Activated CD4-positive, CD25-positive, alpha-beta regulatory T cell treated with anti-CD3 and anti-CD28 coated beads, Interleukin-2, amount 50 U/mL, for 24 hours (primary cell): ENCODE measurements around the gene EMP2.
A peak's percentile ranks its signal among the peaks of the same experiment; 100 is the strongest.
"Not testable (repeated sequence)": the region's sequence is repeated elsewhere in the genome, so short reads cannot be mapped to it uniquely, and the experiment has no call there.

ENCODE experiments used
- ATAC-seq, 2 donors: fragments of 150-1000 bp; cut with Tn5 transposase; one replicate each; pipeline ENCODE4 v1.10.0; 2021; ENCODE audit warnings: mild to moderate bottlenecking in 1 of 2, moderate library complexity in 1 of 2

EMP2 gene

DNA sequence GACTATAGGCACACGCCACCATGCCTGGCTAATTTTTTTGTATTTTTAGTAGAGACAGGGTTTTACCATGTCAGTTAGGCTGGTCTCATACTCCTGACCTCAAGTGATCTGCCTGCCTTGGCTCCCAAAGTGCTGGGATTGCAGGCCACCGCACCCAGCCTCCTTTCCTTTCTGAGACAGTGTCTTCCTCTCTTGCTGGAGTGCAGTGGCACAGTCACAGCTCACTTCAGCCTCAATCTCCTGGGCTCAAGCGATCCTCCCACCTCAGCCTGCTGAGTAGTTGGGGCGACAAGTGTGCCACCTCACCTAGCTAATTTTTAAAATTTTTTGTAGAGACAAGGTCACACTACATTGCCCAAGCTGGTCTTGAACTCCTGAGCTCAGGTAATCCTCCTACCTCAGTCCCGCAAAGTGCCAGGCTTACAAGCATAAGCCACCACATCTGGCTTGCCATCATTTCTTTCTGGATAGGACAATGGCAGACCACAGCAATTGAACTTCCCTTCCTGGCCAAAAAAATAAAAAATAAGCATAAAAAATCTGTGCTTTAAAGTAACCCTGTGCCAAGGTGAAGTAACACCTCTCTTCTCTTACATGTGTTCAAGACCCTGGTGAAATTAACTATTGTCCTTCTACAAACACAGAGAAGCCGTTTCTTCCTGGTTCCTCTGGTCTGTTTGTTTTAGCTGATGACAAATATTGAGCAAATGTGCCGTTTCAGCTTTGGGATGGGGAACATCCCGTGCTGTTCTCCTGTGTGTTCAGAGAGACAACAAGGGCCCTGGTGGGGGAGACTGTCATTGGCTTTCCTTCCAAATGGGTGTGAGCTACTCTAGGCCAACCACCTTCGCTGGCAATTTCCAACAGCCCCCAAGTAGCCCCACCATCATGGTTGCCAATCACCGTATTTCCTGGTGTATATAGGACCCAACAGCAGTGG, 60.2 kb downstream of the EMP2 start:
- ATAC-seq = no peak

DNA sequence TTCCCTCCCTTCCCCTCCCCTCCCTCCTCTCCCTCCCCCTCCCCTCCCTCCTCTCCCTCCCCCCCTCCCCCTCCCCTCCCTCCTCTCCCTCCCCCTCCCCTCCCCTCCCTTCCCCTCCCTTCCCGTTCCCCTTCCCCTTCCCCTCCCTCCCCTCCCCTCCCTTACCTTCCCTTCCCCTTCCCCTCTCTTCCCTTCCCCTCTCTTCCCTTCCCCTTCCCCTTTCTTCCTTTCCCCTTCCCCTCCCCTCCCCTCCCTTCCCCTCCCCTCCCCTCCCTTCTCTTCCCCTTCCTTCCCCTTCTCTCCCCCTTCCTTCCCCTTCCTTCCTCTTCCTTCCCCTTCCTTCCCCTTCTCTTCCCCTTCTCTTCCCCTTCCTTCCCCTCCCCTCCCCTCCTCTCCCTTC, 61.1 kb downstream of the EMP2 start:
- no peak for ATAC-seq

DNA sequence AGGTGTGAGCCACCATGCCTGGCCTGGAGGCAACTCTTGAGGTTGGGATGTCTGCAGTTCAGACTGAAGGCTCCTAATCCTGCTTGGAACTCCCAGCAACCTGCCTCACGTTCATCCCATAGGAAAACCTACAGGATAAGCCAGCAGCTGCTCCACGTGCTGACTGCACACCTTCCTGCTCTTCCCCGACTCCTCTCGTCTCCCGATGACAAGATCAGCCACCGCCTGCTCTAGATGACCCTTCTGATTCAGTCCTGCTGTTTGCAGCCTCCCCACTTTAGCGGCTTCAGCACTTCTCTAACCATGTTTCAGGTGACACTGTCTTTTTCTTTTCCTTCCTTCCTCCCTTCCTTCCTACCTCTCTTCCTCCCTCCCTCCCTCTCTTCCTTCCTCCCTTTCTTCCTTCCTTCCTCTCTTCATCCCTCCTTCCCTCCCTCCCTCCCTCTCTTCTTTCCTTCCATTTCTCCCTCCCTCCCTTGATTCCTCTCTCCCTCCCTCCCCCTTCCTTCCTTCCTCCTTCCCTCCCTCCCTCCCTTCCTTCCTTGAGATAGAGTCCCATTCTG, 61.8 kb downstream of the EMP2 start:
- ATAC-seq = no peak

DNA sequence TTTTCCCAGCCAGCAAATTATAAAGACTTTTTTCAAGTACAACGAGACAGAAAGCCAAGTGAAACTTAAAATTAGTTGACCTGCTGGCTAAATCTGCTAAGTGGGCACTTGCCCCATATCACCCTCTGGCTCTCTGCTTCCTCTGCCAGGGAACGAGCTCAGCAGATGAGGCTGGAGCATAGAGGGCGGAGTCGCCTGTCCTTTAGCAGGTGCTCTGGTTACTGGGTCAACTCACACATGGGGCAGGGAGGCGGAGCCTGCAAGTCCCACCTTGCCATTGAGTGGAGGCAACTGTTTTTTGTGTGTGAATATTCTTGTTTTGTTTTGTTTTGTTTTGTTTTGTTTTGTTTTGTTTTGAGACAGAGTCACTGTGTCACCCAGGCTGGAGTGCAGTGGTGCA, 62.5 kb downstream of the EMP2 start:
- no peak for ATAC-seq

DNA sequence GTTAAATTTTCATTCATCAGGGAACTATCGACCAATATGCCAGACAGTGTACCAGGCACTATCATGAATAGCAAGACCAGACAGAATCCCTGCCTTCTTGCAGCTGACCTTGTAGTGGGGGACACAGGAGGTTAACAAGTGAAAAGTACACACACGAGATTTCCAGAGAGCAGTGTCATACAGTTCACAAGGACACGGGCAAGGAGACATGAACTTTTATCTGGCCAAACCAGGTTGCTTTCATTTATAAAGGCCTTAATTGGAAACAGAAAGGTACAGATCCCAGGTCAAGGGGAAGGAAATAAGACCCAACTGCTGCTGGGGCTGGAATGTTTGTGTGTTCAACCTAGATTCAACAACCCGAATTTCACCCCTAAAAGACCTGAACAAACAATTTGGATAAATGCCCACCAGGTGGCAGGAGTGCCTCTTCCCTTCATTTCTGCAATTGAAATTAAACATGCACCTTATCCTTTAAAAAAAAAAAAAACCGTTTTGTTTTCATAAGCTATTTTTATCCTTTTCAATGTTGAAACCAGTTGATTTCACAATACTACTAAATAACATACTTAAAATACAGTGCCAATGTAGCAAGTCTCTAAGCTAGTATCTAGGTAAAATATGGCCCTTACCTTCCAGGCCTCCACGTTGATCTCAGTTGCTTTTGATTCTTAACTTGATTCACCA, 65.9 kb downstream of the EMP2 start:
- ATAC-seq = no peak

DNA sequence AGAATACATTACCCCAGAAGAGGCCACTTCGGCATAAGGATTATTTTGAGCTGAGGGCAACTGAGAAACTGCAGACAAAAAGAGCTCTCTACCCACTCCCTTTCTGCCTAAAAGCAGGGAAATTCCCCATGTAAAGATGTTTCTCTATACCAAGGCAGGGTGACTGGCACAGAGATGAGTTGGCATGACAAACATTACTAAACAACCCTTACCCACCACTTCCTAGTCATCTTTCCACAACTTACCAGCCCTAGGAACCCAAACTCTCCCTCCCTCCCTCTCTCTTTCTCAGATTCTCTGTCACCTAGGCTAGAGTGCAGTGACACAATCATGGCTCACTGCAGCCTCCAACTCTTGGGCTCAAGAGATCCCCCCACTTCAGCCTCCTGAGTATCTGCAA, 68.6 kb downstream of the EMP2 start:
- peak; percentile 81 to 82 for ATAC-seq

DNA sequence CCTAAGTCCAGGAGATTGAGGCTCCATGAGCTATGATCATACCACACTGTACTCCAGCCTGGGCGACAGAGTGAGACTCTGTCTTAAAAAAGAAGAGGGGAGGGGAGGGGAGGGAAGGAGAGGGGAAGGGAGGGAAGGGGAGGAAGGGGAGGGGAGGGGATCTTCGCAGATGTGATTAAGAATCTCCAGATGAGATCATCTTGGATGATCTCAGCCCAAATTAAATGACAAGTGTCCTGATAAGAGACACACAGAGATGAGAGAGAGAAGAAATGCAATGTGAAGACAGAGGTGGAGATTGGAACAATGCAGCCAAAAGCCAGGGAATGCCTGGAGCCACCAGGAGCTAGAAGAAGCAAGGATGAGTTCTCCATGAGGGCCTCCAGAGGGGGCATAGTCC, 70.1 kb downstream of the EMP2 start:
- no peak for ATAC-seq

DNA sequence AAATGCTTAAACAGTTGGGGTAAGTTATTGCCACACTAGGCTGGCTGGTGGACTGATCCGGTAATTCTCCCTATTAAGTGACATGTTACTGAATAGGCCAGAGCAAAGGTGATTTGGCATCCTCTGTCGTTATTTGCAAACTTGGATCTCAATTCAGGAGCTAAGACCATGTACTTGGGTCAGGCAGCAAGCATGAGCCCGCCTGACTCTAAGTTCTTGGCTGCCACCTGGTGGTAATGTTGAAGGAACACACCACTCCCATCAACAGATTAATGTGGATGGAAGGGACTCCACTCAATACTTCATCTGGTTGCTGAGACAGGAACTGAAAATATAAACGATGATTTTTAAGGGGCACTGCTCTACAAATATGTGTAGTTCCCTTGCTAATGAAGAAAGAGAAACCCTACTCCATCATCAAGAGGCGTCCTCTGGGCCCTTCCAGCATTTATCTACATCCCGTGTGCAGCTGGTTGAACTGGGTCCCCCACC, 70.8 kb downstream of the EMP2 start:
- ATAC-seq = peak; percentile 70 to 78

DNA sequence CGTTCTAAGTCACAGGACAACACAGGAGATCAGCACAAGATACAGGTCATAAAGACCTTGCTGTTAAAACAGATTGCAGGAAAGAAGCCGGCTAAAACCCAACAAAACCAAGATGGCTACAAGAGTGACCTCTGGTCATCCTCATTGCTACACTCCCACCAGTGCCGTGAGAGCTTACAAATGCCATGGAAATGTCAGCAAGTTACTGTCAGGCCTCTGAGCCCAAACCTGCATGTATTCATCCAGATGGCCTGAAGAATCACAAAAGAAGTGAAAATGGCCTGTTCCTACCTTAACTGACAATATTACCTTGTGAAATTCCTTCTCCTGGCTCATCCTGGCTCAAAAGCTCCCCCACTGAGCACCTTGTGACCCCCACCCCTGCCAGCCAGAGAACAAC, 75.1 kb downstream of the EMP2 start:
- ATAC-seq = not testable (repeated sequence)

DNA sequence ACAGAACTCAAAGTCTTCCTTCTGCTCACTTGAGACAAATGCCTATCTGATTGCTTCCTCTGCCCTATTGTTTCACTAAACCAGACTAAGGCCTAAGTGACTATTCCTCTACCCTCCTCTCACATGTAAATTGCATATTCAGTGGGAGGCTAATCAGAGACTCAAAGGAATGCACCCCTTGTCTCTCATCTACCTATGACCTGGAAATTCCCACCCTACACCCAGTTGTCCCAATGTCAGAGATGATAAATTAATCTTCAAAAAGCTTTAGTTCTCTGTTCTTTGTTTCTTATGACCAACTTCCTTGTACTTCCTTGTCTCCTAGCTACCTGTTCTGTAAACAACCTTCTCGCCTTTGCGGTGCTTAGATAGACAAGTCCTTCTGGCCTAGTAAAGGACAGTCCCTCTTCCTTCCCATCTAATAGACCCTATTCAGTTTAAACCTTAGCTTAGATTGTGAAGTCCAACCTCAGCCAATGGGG, 76.0 kb downstream of the EMP2 start:
- no peak for ATAC-seq

DNA sequence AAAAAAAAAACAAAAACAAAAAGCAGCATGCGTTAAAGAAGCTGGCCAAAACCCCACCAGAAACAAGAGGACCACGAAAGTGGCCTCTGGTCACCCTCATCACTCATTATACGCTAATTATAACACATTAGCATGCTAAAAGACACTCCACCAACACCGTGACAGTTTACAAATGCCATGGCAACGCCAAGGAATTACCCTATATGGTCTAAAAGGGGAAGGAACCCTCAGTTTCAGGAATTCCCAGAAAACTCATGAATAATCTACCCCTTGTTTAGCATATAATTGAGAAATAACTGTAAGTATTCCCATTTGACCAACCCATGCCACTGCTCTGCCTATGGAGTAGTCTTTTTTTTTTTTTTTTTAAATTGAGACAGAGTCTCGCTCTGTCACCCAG, 77.6 kb downstream of the EMP2 start:
- no peak for ATAC-seq

DNA sequence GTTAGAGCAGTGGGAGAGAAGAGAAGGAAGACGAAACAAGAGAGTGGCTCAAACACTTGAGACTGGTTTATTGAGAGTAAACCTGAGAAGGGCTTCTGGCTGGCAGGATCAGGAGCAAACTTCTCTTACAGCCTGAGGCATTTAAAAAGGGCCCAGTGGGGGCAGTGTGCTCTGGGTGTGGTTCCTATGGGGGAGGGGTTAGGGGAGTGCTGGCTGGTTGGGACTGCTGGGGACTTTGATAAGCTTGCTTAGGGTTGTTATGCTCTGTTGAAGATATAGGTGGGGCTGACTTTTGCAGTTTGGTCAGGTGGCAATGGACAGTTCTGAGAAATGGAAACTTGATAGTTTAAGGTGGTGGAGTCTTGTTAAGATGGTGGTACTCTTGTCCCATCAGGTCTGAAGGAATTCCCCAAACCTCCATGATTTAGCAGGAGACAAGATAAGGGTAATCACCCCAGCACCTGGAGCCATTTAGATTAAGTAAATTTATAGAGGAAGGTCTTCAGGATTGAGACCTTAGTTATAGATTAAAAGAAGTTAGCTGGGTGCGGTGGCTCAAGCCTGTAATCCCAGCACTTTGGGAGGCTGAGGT, 79.3 kb downstream of the EMP2 start:
- peak in 1 of 2 donors; percentile 36 for ATAC-seq

DNA sequence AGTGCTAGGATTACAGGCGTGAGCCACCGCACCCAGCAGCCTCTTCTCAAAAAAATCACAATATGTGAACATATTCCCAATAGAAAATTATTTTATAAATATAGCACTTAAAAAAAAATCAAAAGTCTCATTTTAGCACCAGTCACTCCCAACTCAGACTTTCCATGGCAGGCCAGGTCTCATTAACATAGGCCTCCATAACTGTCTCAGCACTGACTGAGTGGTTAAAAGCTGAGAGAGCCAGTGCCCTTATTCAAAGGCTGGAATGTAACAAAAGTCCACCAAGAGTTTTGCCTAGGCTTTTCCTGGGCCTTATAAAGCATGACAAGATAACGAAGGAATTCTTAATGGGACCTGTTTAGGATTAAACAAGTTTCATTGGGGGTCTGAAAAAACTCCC, 79.8 kb downstream of the EMP2 start:
- no peak for ATAC-seq

DNA sequence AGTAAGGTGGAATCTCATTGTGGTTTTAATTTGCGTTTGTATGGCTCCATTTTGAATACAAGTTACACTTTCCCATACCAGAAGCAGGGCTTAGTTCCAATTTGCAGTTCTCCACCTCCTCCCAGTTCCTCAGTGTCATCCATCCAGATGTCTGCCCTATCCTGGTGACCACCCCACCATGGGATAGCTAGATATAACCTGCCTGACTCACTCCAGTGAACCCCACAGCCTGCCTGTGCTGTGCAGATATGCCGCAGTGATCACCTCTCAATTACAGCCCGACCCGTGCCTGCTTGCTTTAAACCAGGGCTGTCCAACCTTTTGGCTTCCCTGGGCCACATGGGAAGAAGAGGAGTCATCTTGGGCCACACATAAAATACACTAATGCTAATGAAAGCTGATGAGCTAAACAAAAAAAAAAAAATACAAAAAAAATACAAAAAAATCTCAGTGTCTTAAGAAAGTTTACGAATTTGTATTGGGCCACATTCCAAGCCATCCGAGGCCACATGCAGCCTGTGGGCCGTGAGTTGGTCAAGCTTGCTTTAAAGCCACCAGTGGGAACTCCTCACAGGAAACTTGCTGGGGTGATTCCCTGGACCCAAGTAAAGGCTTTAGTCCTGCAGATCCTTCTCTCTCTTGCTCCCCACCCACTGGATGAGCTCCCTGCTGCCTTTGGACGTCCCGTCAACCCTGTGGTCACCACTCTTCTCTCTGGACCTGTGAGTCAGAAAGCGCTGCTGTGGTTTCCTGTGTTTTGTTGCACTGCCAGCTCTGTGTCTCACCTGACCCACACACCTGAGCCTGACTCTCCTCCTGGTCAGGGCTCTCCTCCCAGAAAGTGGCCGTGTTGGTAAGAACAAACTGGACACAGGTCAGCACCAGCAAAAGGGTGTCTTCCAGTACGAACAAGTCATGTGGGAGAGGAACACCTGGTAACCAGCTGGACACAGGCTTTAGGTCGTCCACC, 83.0 kb downstream of the EMP2 start:
- no peak for ATAC-seq

DNA sequence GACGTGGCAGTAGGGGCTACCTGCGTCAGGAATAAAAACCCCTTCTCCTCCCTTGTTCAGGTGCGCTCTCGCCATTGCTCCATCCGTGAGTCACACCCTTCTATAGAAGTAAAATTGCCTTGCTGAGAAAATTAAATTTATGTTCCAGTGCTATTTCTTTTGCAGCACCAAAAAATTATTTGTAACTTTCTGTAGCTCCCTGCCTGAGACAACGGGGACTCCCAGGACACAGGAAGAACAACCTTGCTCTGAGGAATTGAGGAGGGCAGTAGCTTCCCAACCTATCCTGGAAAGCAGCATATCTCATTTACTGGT, 85.4 kb downstream of the EMP2 start:
- no peak for ATAC-seq

DNA sequence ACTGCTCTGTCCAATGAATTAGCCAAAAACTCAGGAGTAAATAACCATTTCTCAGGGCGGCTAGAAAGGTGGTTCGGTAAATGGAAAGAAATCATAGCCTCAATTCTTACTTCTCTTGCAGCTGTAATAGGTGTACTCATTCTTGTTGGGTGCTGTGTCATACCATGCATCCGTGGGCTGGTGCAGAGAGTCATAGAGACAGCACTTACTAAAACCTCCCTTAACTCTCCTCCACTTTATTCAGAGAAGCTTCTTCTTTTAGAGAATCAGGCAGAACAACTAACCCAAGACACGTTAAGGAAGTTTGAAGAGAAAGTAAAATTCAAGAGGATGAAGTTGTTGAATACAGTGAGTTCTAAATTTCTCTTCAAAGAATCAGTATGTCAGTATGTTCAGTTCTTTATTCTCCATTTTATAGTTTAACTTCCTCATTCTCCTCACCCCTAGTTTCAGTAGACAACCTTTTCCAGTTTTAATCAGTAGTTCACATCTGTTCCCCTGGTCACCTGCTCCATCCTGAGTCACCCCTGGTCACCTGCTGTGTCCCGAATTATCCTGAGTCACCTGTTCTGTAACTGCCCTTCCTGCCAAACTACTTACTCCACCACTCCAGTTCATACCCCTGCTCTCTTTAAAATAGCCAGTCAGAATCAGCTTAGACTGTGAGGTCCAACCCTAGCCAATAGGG, 85.9 kb downstream of the EMP2 start:
- no peak for ATAC-seq

DNA sequence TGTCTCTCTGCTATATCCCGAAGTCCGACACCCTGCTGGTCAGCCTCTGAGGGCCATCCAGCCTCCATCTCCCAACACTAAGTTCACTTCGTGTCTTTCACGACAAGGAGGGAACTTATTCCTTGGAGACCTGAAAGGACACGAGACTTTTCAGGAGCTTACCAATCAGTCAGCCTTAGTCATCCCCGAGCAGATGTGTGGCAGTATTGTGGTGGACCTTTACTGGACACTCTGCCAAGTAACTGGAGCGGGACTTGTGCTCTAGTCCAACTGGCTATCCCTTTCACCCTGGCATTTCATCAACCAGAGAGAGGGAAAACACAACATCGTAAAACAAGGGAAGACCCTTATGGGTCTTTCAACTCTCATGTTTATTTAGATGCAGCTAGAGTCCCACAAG, 87.1 kb downstream of the EMP2 start:
- ATAC-seq = no peak

DNA sequence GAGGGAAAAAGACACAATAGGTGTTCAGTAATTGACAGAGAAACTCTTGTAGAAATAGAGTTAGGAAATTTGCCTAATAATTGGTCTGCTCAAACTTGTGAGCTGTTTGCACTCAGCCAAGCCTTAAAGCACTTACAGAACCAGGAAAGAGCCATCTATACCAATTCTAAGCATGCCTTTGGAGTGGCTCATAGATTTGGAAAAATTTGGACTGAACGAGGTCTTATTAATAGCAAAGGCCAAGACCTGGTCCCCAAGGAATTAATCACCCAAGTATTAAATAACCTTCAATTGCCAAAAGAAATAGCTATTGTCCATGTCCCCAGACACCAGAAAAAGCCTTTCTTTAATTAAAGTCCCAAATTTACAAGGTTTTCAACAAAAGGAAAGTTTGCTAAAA, 90.3 kb downstream of the EMP2 start:
- no peak for ATAC-seq

DNA sequence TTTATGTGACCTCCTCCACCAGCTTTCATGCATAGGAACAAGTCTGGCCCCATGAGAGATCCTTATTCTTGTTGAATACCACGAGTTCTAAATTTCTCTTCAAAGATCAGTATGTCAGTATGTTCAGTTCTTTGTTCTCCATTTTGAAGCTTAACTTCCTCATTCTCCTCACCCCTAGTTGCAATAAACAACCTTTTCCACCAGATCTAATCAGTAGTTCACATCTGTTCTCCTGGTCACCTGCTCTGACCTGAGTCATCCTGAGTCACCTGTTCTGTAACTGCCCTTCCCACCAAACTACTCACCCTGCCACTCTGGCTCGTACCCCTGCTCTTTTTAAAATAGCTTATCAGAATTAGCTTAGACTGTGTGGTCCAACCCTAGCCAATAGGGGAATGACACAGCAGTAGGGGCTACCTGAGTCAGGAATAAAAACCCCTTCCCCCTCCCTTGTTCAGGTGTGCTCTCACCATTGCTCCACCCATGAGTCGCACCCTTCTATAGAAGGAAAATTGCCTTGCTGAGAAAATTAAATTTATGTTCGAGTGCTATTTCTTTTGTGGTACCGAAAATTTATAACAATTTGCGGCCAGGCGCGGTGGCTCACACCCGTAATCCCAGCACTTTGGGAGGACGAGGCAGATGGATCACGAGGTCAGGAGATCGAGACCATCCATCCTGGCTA, 94.6 kb downstream of the EMP2 start:
- no peak for ATAC-seq

DNA sequence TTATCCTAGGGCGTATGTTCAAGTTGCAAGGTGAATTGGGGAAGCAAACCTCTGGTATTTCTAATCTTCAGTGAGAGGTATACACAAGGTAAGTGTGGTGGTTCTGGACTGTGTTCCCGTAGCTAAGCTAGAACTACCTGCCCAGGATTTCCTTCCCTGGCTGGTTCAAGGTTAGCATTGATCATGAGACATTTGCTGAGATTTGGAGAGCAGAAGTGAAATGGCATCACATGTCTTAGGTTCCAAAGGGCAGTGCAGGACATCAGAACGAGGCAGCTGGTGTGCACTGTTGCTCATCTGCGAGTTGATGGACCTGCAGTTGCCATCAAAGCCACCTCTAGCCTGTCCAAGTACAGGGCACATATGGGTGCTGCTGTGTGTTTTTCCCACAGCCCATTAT, 95.2 kb downstream of the EMP2 start:
- no peak for ATAC-seq

DNA sequence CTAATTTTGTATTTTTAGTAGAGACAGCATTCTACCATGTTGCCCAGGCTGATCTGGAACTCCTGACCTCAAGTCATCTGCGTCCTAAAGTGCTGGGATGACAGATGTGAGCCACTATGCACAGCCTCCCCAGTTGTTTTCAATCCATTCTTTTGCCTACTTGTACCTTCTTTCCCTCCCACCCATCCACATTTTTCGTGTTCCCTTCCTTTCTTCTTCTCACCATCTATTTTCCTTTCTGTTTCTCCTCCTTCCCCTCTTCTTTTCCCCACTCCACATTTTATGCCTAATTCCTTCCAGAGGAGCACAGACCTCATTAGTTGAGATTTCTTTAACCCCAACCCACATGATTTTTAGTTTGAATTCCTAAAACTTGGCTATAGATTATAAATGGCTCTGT, 100.2 kb downstream of the EMP2 start:
- no peak for ATAC-seq
